HepG2 (cell line): ENCODE measurements around the gene SAP30. TPM values are rescaled to one million over a fixed set of nuclear protein-coding genes. Genes with fewer than 3 reads are reported as not detected.

Source experiments
- FLYWCH1 ChIP-seq: sonication (generic); formaldehyde crosslinking; IDR thresholded peaks from 2 replicates; pipeline ENCODE4 v1.8.1; 2023; ENCODE audit warnings: mild to moderate bottlenecking, missing genetic modification reagents
- FOXA3 ChIP-seq: IDR thresholded peaks from 2 replicates; pipeline ENCODE4 v1.6.1; 2016; ENCODE audit warnings: missing genetic modification reagents, missing compliant biosample characterization
- GABPB1 ChIP-seq: IDR thresholded peaks from 2 replicates; pipeline ENCODE4 v1.6.1; 2016; ENCODE audit warnings: mild to moderate bottlenecking, missing genetic modification reagents, moderate library complexity, missing compliant biosample characterization
- GATAD1 ChIP-seq: IDR thresholded peaks from 2 replicates; pipeline ENCODE4 v1.6.1; 2016; ENCODE audit warnings: missing genetic modification reagents, missing compliant biosample characterization
- GLI4 ChIP-seq: sonication (generic); formaldehyde crosslinking; IDR thresholded peaks from 2 replicates; pipeline ENCODE4 v1.5.1; 2020; ENCODE audit warnings: missing genetic modification reagents, mild to moderate bottlenecking, moderate library complexity, borderline replicate concordance
- KIAA2018 ChIP-seq: sonication (generic); formaldehyde crosslinking; IDR thresholded peaks from 2 replicates; pipeline ENCODE4 v1.5.0; 2020; ENCODE audit warnings: mild to moderate bottlenecking, missing genetic modification reagents, borderline replicate concordance
- PLSCR1 ChIP-seq: sonication (generic); formaldehyde crosslinking; IDR thresholded peaks from 2 replicates; pipeline ENCODE4 v1.5.0; 2020; ENCODE audit warnings: missing genetic modification reagents, mild to moderate bottlenecking, borderline replicate concordance
- PREB ChIP-seq: sonication (generic); formaldehyde crosslinking; IDR thresholded peaks from 2 replicates; pipeline ENCODE4 v1.4.0; 2020; ENCODE audit warnings: missing genetic modification reagents
- SRSF1 ChIP-seq: fragments of 200-400 bp; formaldehyde crosslinking; optimal IDR thresholded peaks from 2 replicates; pipeline ENCODE3; 2017; ENCODE audit warnings: mild to moderate bottlenecking, low read depth, low read length, moderate library complexity
- ZFP36L2 ChIP-seq: sonication (generic); formaldehyde crosslinking; IDR thresholded peaks from 2 replicates; pipeline ENCODE4 v1.4.0; 2020; ENCODE audit warnings: missing genetic modification reagents
- ZNF354B ChIP-seq: sonication (generic); formaldehyde crosslinking; IDR thresholded peaks from 2 replicates; pipeline ENCODE4 v1.8.0; 2022; ENCODE audit warnings: mild to moderate bottlenecking, missing genetic modification reagents
- ZNF547 ChIP-seq: sonication (generic); formaldehyde crosslinking; IDR thresholded peaks from 2 replicates; pipeline ENCODE4 v1.5.1; 2020; ENCODE audit warnings: mild to moderate bottlenecking, missing genetic modification reagents
- ZNF549 ChIP-seq: sonication (generic); formaldehyde crosslinking; IDR thresholded peaks from 2 replicates; pipeline ENCODE4 v1.5.0; 2020; ENCODE audit warnings: missing genetic modification reagents
- ZNF644 ChIP-seq: IDR thresholded peaks from 2 replicates; pipeline ENCODE4 v1.6.1; 2016; ENCODE audit warnings: low read depth
- ZNF672 ChIP-seq: sonication (generic); formaldehyde crosslinking; IDR thresholded peaks from 2 replicates; pipeline ENCODE4 v1.8.1; 2022; ENCODE audit warnings: missing genetic modification reagents
- ZNF780A ChIP-seq: sonication (generic); formaldehyde crosslinking; IDR thresholded peaks from 2 replicates; pipeline ENCODE4 v1.8.0; 2022; ENCODE audit warnings: mild to moderate bottlenecking, missing genetic modification reagents, moderate library complexity
- ZNF784 ChIP-seq: sonication (generic); formaldehyde crosslinking; IDR thresholded peaks from 2 replicates; pipeline ENCODE4 v1.5.1; 2020; ENCODE audit warnings: missing genetic modification reagents, mild to moderate bottlenecking, borderline replicate concordance
- ZNF883 ChIP-seq: sonication (generic); formaldehyde crosslinking; IDR thresholded peaks from 2 replicates; pipeline ENCODE4 v1.5.1; 2020; ENCODE audit warnings: mild to moderate bottlenecking, missing genetic modification reagents; ENCODE audit errors: not compliant biosample characterization
- polyA plus RNA-seq, 8 experiments: library from polyadenylated mRNA; depleted of rRNA in 3 of 8; stranded (reverse) in 7 of 8; unstranded in 1 of 8; fragments of >200 nt; fragmentation: Illumina TruSeq in 4 of 8; extraction: Trizol in 4 of 8; gene quantifications; 2 replicates each; pipeline versions ENCODE4 v1.2.1 to v1.2.3, GENCODE V29; 2011 to 2016; ENCODE audit warnings: low read depth in 4 of 8, missing spikeins in 1 of 8, mixed read lengths in 1 of 8; ENCODE audit not compliant: insufficient read depth in 1 of 8
- total RNA-seq, 5 experiments: library from RNA; depleted of rRNA; stranded (reverse); fragments of >200 nt; fragmentation: Illumina TruSeq; extraction: Trizol; gene quantifications; 2 replicates each; pipeline ENCODE4 v1.2.3, GENCODE V29; 2016; ENCODE audit warnings: low read depth in 1 of 5

Gene SAP30
- total and polyA plus RNA-seq, 2 of the 13 experiments (the other 11 are each of a cell fraction or from before 2014, with no cell fraction given), result 14.2 to 25.1 TPM

GRCh38 chr4:173334891-173335752, 35.6 kb upstream of the SAP30 start (continued):
- TF ChIP-seq ZNF883 (CRISPR knock-in tag) (peak; percentile 23), ZNF354B (CRISPR knock-in tag) (no peak), ZFP36L2 (no peak), PLSCR1 (CRISPR knock-in tag) (no peak), ZNF549 (no peak), GABPB1 (CRISPR knock-in tag) (peak; percentile 58; the same call in 1 of the 2 replicates), ZNF780A (CRISPR knock-in tag) (no peak; the same call in 1 of the 2 replicates), ZNF644 (CRISPR knock-in tag) (no peak), ZNF547 (CRISPR knock-in tag) (peak; percentile 51; the same call in 1 of the 2 replicates), SRSF1 (no peak), FOXA3 (CRISPR knock-in tag) (0 out of 2 replicates have a peak, but pooled peaks have one; percentile 39), ZNF784 (CRISPR knock-in tag) (0 out of 2 replicates have a peak, but pooled peaks have one; percentile 36), GATAD1 (no peak), KIAA2018 (no peak), FLYWCH1 (CRISPR knock-in tag) (0 out of 2 replicates have a peak, but pooled peaks have one; percentile 20), ZNF672 (CRISPR knock-in tag) (no peak), PREB (CRISPR knock-in tag) (no peak), GLI4 (CRISPR knock-in tag) (0 out of 2 replicates have a peak, but pooled peaks have one; percentile 46)
